GM18858 (cell line): ENCODE measurements around the gene SLC12A9.
"Not testable (repeated sequence)": the region's sequence is repeated elsewhere in the genome, so short reads cannot be mapped to it uniquely, and the experiment has no call there.

ENCODE experiments used
- ATAC-seq: cut with Tn5 transposase; IDR thresholded peaks from one replicate; pipeline ENCODE4 v1.9.1; 2021; ENCODE audit not compliant: unreplicated experiment

The SLC12A9 gene

DNA sequence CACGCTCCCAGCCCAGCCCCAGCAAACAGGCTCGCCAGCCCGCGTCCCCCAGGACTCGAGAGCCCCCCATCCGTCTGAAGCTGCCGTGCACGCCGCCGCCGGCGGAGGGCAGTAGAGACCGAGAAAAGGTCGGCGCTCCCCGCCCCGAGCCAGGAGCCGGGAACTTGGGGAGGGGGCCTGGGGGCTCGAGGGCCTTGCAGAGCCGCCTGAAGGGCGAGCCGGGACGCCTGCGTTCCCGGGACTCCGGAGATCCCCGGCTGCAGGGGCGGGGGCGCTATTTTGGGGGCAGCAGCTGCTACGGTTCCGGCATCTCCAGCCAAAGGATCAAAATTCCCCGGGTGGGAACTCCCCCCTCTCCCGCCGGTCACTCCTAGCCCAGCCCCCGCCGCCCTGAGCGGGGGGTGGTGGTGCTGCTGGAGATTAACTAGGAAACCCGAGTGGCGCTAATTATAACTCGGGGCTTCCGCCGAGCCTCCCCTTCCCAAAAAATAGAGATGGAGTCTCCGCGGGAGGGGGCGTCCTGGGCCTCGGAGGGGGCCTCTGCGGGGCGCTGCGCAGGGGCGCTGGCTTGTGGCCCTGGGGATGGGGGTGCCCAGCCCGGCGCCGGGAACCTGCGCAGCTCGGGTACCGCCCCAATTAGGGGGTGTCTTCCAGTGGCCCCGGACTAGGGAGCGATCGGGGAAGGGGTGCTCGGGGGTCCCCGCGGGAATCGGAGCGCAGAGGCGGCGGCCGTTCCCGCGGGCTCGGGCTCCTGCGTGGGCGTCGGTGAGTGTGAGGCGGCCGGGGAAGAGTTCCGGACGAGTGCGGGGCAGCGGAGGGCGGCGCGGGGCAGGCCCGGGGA lies 42.6 kb downstream of the SLC12A9 start:
- no peak for ATAC-seq

DNA sequence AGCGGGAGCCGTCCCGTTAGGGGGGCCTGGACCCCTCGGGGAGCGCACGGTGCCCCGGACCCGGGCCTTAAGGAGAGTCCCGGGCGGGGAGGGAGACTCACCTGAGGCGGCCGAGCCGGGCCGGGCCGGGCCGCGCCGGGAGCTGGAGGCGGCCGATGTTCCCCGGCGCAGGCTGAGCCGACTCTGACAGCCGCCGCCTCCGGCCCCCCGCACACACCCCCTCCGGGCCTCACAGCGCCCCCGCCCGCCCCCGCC lies 43.1 kb downstream of the SLC12A9 start, which contains the start of gene ACHE:
TSS of gene ACHE (minus strand) at position 188 of the 255 bp plus-strand sequence. CDS start 1,656 bp downstream, outside the sequence.
- ATAC-seq = no peak

DNA sequence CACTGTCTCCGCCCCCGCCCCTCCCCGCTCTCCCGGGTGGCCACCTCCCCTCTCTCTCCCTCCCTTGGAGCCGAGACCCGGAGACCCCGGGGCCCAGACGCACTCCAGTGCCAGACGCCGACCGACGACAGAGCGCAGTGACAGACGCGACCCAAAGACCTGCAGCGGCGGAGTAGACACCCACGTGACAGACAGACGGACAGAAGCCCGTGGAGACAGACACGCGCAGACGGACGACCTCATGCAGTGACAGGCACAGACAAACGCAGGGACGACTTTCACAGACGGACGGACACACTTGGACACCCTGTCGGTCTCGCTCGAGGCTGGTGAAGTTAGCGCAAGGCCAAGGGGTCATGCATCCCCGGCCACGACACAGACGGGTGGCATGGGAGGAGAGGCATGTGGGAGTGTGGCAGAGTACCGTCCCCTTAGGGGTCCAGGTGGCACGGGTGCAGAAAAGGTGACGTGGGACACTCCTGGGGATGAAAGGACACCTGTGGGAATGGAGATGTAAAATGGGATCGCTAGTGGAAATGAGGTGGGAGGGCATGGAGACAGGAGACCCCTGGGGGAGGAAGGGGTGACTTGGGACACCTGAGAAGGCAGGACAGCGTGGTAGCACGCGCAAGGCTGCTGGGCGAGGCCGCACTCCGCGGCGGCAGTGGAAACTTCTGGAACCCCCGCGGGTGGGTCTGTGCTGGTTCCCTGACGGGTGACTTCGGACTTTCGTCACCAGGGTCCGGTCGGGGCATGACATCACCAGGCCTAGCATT lies 43.6 kb downstream of the SLC12A9 start:
- ATAC-seq = no peak

DNA sequence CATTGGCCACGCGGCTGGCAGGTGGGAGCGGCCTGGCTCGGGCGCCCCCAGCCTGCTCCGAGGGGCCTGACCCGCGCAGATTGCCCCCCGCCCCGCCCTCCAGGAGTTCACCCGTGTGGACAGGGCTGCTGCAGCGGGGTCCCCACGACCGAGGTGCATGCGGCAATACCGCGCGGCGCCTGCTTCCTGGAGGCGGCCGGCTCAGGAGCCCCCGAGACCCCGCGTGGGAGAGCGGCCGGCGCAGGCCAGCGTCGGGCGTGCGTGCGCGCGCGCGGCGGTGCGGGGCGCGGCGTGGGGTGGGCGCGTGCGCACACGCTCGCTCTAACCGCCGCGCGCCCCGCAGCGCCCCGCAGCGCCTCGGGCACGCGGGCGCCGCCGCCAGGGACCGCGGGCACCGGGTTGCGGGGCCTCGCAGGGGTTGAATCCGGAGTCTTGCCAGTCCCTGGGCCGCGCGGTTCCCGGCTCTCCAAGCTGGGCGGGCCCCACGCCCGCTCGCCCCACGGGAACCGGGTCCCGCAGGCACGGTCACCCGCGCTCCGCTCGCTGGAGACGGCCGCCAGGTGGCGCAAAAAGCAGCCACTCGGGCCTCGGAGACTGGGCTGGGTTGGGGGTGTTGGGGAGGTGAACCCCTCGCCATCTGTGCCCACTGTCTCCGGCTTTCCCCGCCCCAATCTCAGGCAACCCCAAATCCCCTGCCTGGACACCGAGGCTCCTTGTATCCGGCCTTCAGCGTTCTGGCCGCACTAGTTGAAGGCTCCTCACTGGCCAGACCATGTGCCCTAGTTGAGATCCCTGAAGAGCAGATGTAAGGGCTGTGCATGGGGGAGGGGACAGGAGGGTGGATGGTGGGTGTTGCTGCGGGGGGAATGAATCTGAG lies 44.5 kb downstream of the SLC12A9 start:
- ATAC-seq = no peak

DNA sequence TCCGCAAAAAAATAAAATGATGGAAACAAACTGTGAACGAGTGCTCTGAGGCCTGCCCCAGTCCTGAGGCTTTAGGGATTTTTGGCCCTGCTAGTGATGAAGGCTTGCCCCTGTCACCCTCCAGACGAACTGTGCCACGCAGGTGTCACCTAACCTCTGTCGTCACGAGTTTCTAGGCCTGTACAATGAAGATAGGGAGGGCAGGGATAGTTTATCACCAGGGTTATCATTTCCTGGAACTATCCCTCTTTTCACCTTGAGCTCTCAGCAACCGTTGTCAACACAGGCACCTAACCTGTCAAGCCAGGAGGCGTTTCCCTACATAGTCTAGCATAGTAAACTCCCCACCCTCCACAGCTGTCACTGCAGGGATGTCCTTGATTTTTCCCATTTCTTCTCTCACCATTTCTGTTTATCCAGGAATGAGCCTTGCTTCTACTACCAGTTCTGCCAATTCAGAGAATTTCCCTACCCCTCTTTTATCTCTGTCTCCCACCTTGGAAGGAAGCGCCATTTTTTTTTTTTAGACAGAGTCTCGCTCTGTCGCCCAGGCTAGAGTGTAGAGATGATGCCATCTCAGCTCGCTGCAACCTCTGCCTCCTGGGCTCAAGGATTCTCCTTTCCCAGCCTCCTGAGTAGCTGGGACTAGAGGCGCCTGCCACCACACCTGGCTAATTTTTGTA lies 45.4 kb downstream of the SLC12A9 start:
- no peak for ATAC-seq

DNA sequence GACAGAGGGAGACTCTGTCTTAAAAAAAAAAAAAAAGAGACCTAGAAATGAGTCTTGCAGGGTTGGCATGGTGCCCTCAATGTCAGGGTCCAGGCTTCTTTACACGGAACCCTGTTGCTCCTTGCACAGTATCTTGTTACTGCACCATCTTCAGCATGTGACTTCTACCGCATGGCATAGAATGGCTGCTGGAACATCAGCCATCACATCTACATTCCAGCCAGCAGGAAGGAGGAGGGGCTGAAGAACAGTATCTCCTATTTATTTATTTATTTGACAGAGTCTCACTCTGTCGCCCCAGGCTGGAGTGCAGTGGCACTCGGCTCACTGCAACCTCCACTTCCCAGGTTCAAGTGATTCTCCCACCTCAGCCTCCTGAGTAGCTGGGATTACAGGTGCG lies 46.9 kb downstream of the SLC12A9 start:
- no peak for ATAC-seq

DNA sequence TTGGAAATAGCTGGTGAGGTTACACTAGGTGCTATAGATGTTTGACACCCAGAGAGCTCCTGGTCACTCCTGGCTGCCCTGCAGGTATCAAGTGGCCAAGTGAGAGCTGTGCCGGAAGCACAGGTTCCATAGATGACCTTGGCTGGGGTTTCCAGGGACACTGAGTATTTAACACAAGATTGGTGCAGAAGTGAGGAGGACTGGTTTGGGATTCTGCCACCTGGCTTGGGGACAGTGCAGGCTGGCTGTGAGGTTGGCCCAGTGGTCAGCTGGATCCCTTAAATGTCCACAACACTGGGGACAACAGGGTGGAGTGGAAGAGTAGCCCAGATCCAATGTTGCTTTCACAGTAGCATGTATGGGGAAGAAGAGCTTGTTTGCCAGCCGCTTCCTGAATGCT lies 48.5 kb downstream of the SLC12A9 start:
- no peak for ATAC-seq

DNA sequence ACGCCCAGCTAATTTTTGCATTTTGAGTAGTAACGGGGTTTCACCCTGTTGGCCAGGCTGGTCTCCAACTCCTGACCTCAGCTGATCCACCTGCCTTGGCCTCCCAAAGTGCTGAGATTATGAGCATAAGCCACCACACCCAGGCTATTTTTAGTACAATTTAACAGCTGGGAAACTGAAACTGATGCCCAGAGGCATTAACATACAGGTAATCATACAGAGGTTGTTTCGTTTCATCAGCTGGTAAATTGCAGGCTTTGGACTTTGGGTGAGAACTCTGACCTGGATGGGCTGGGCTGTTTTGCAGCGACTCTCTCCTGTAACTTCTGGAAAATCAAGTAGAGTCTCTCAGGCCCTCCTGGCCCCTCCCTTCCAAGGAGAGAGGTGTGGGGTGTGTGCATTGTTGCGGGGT lies 49.4 kb downstream of the SLC12A9 start:
- ATAC-seq = no peak

DNA sequence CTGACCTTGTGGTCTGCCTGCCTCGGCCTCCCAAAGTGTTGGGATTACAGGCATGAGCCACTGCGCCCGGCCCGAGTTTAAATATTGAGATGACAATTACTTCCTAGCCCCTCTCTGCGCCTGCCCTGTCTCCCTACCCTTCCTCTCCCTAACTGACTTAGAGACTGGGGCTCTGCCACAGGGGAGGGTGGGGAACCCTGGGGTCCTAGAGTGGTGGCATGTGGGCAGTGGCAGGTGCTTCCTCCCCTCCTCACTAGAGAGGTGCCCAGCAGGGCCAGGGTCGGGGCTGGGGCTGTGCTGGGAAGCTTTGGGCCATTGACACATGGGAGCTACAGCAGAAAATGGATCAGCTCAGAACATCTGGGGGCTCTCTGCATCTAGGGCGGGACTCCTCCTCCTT lies 50.1 kb downstream of the SLC12A9 start:
- no peak for ATAC-seq

DNA sequence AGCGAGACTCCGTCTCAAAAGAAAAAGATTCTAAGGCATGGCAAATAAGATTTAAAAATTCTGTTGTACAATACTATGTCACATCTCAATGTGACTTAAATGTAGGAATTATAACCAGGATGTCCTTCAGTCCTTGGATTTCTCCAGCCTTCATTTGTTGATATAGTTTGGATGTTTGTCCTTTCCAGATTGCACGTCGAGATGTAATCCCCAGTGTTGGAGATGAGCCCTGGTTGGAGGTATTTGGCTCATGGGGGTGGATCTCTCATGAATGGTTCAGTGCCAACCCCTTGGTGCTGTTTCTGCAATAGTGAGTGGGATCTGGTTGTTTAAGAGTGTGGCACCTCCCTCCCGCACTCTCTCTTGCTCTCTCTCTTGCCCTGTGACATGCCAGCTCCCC lies 56.0 kb downstream of the SLC12A9 start:
- no peak for ATAC-seq

DNA sequence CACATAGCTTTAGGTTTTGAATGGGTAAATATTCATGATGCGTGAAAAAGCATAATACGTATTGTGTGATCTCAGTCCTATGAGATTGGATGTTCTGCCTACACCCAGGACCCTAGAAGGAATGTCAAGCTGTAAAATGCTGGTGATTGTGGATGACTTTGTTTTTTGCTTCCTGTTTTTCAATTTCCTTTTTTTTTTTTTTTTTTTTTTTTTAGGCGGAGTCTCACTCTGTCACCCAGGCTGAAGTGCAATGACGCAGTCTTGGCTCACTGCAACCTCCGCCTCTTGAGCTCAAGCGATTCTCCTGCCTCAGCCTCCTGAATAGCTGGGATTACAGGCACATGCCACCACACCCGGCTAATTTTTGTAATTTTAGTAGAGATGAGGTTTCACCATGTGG lies 57.9 kb downstream of the SLC12A9 start:
- ATAC-seq = not testable (repeated sequence)

DNA sequence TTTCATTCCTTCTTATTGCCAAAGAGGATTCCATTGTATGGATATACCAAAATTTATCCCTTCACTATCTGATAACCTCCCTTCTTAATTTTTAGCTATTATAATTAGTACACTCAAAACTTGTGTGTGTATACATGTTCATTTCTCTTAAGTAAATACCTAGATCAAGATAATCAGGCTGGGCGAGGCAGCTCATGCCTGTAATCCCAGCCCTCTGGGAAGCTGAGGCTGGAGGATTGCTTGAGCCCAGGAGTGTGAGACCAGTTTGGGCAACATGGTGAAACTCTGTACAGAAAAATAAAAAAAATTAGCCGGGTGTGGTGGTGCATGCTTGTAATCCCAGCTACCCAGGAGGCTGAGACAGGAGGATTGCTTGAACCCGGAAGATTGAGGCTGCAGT lies 59.0 kb downstream of the SLC12A9 start:
- ATAC-seq = no peak

DNA sequence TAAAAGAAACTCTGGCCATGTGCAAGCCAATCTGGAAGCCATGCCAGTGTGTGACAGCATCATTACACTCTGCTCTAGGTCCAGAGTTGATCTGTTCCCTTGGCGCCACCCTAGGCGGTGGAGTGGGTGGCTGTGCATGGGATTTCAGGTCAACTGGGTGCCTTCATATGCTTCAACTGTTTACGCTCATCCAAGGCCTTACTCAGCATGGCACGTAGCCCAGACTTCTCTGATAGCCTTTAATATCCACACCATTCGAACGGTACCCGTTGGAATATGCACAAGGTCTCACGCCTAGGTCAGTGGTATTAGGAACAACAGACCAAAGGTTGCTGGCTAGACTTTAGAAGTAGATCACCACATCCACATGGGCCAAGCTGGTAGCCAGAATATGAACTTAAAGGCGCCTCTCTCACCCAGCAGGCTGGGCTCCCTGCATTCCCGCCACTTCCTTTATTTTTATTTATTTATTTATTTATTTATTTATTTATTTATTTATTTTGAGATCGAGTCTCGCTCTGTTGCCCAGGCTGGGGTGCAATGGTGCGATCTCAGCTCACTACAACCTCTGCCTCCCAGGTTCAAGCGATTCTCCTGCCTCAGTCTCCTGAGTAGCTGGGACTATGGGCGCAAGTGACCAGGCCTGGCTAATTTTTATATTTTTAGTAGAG lies 61.8 kb downstream of the SLC12A9 start:
- no peak for ATAC-seq

DNA sequence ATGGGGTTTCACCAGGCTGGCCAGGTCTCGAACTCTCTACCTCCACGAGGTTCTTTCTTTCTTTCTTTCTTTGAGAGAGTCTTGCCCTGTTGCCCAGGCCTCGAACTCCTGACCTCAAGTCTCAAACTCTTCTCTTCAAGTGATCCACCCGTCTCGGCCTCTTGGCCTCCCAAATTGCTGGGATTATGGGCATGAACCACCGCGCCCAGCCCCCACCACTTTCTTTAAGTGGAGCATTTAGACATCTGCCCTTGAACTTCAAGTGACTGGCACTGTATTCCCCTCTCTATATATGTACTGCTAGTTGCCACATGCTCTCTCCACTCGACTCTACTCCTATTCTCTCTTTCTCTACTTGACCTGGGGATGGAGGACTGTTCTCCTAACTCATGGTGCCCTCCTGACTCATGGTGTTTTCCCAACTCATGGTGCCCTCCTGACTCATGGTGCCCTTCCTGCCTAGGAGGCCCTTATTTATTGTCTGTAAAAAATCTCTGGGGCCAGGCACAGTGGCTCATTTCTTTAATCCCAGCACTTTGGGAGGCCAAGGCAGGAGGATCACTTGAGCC lies 62.5 kb downstream of the SLC12A9 start:
- ATAC-seq = no peak
